GM12878 (cell line): Measurements from ENCODE around the gene EPN3.

Source experiments
- PAX5 ChIP-seq: IDR thresholded peaks from 2 replicates; pipeline ENCODE4 v1.6.1; 2011; ENCODE audit warnings: low read depth, low read length, borderline replicate concordance
- TF ChIP-seq, protein P1 (sequence below), 3 experiments: IDR thresholded peaks in 2 of 3; conservative IDR thresholded peaks in 1 of 3; 2 replicates each; pipeline ENCODE4 v1.5.1; 2011; ENCODE audit warnings: low read depth in 3 of 3, low read length in 3 of 3, mild to moderate bottlenecking in 3 of 3, control low read depth in 2 of 3, moderate library complexity in 2 of 3, inconsistent platforms in 1 of 3, mixed read lengths in 1 of 3; ENCODE audit not compliant: control insufficient read depth in 2 of 3, insufficient read depth in 1 of 3; ENCODE audit errors: extremely low read depth in 1 of 3
- TF ChIP-seq, protein P2 (sequence below): IDR thresholded peaks from 2 replicates; pipeline ENCODE4 v1.6.1; 2012; ENCODE audit warnings: low read length, inconsistent platforms

DNA sequence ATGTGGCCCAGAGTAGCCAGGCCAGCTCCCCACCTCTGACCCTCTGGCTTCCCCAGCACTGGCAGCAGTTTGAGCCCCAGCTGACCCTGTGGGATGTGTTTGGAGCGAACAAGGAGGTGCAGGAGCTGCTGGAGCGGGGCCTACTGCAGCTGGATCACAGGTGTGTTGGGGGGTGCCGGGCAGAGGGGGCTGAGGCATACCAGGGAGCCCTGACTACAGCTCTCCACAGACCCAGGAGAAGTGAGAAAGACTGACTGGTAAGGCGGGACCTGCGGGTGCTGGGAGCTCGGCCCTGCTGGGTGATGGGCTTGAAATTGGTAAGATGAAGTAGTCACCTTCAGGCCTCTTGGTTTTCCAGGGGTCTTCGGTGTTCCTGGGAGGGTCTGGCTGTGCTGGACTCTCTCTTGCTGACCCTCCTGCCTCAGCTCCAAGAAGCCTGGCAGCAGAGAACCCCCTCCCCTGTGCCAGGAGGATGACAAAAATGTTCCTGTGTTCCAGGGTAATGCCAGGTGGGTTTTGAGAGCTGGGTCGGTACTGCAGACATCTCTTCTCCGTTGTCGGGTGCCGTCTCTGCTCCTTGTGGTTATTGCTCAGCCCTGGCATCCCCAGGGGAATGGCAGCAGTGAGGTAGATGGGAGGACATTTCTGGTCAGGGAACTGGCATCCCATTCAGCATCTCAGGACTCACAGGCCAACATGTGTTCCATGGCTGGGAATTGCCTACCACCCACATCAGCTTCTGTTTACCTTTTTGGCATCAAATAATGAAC is 48.0 kb upstream of the EPN3 start:
- TF ChIP-seq, protein P1, sequence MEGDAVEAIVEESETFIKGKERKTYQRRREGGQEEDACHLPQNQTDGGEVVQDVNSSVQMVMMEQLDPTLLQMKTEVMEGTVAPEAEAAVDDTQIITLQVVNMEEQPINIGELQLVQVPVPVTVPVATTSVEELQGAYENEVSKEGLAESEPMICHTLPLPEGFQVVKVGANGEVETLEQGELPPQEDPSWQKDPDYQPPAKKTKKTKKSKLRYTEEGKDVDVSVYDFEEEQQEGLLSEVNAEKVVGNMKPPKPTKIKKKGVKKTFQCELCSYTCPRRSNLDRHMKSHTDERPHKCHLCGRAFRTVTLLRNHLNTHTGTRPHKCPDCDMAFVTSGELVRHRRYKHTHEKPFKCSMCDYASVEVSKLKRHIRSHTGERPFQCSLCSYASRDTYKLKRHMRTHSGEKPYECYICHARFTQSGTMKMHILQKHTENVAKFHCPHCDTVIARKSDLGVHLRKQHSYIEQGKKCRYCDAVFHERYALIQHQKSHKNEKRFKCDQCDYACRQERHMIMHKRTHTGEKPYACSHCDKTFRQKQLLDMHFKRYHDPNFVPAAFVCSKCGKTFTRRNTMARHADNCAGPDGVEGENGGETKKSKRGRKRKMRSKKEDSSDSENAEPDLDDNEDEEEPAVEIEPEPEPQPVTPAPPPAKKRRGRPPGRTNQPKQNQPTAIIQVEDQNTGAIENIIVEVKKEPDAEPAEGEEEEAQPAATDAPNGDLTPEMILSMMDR (IDR thresholded peaks at IDR 0.05 in 2 of 3, conservative IDR thresholded peaks at IDR 0.05 in 1 of 3; ENCODE audit: control insufficient read depth in 2 of 3, extremely low read depth in 1 of 3, insufficient read depth in 1 of 3, low read depth in 3 of 3, low read length in 3 of 3) = no peak
- TF ChIP-seq, protein P2, sequence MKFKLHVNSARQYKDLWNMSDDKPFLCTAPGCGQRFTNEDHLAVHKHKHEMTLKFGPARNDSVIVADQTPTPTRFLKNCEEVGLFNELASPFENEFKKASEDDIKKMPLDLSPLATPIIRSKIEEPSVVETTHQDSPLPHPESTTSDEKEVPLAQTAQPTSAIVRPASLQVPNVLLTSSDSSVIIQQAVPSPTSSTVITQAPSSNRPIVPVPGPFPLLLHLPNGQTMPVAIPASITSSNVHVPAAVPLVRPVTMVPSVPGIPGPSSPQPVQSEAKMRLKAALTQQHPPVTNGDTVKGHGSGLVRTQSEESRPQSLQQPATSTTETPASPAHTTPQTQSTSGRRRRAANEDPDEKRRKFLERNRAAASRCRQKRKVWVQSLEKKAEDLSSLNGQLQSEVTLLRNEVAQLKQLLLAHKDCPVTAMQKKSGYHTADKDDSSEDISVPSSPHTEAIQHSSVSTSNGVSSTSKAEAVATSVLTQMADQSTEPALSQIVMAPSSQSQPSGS = no peak
- no peak for TF ChIP-seq PAX5
